AG10803 (cell line): ENCODE results near the gene GIGYF2.

Experiments used
- DNase-seq: peaks from one replicate; pipeline ENCODE4 v3.0.0; 2010; ENCODE audit warnings: low read depth
- H3K4me3 ChIP-seq: 2 replicates; pipeline ENCODE4 v1.5.1; 2011; ENCODE audit warnings: mild to moderate bottlenecking, low read length, control low read depth
- CTCF ChIP-seq: conservative IDR thresholded peaks from 2 replicates; pipeline ENCODE4 v1.5.1; 2011; ENCODE audit warnings: mild to moderate bottlenecking, low read length, control low read depth, inconsistent platforms

The GIGYF2 gene

GRCh38 chr2:232750135-232750671 lies 53.1 kb downstream of the GIGYF2 start:
- no peak for DNase-seq
- no peak overlapping the region for H3K4me3 ChIP-seq
- no peak for TF ChIP-seq CTCF

GRCh38 chr2:232757905-232758304 lies 60.8 kb downstream of the GIGYF2 start:
- DNase-seq = no peak
- H3K4me3 ChIP-seq = no peak overlapping the region
- no peak for TF ChIP-seq CTCF

- no peak overlapping the region for H3K4me3 ChIP-seq
- TF ChIP-seq CTCF = peak; percentile 40
- peak; percentile 21 for DNase-seq
Measured at GRCh38 chr2:232761301-232761907, 64.3 kb downstream of the GIGYF2 start.

GRCh38 chr2:232767866-232768265 lies 70.7 kb downstream of the GIGYF2 start:
- TF ChIP-seq CTCF = no peak
- H3K4me3 ChIP-seq = no peak overlapping the region
- no peak for DNase-seq

GRCh38 chr2:232770207-232770606 lies 73.1 kb downstream of the GIGYF2 start:
- TF ChIP-seq CTCF = no peak
- H3K4me3 ChIP-seq = no peak overlapping the region
- DNase-seq = no peak

- DNase-seq = no peak
- no peak overlapping the region for H3K4me3 ChIP-seq
- no peak for TF ChIP-seq CTCF
Measured at GRCh38 chr2:232771870-232772269, 74.7 kb downstream of the GIGYF2 start.

GRCh38 chr2:232772531-232772930 lies 75.4 kb downstream of the GIGYF2 start:
- TF ChIP-seq CTCF = no peak
- no peak overlapping the region for H3K4me3 ChIP-seq
- DNase-seq = no peak
